H7 (cell line): ENCODE results near the gene SAP30L. TPM values are rescaled to one million over a fixed set of nuclear protein-coding genes. Genes with fewer than 3 reads are reported as not detected.

Experiments used
- DNase-seq: peaks from one replicate; pipeline ENCODE4 v3.0.0; 2012
- H3K27me3 ChIP-seq: 2 replicates; pipeline ENCODE4 v1.6.0; 2011; ENCODE audit warnings: mild to moderate bottlenecking, low read length; ENCODE audit not compliant: control insufficient read depth, insufficient read depth
- H3K36me3 ChIP-seq: replicated peaks from 2 replicates; pipeline ENCODE4 v1.5.1; 2011; ENCODE audit warnings: low read length; ENCODE audit not compliant: control insufficient read depth, insufficient read depth
- H3K4me3 ChIP-seq: 2 replicates; pipeline ENCODE4 v1.5.1; 2011; ENCODE audit warnings: low read depth, mild to moderate bottlenecking, control low read depth, low read length, moderate library complexity; ENCODE audit not compliant: insufficient read depth
- total RNA-seq: library from RNA; depleted of rRNA; stranded (reverse); fragments of >200 nt; shearing (Covaris generic); gene quantifications from 2 replicates; pipeline ENCODE4 v1.2.3, GENCODE V29; 2014

Gene SAP30L
- total RNA-seq, 1 experiment from 2014 or later: 14.3 TPM

- no peak for DNase-seq
- Histone ChIP-seq H3K4me3 (no peak overlapping the region), H3K27me3 (peaks cover 24% of the 10 kb centered on the region), H3K36me3 (no peaks in the 10 kb centered on the region)
These were observed 18.6 kb downstream of the SAP30L start for GRCh38 chr5:154464438-154464837.

GRCh38 chr5:154465169-154465568, 19.4 kb downstream of the SAP30L start:
- H3K4me3 ChIP-seq: no peak overlapping the region
- peaks cover 31% of the 10 kb centered on the region for H3K27me3 ChIP-seq
- no peak for DNase-seq
- H3K36me3 ChIP-seq: no peaks in the 10 kb centered on the region

GRCh38 chr5:154466147-154466546, 20.4 kb downstream of the SAP30L start:
- Histone ChIP-seq H3K36me3 (no peaks in the 10 kb centered on the region), H3K27me3 (peaks cover 41% of the 10 kb centered on the region), H3K4me3 (no peak overlapping the region)
- no peak for DNase-seq

- DNase-seq: no peak
- Histone ChIP-seq H3K4me3 (no peak overlapping the region), H3K27me3 (peaks cover 46% of the 10 kb centered on the region), H3K36me3 (no peaks in the 10 kb centered on the region)
These were observed 20.9 kb downstream of the SAP30L start for GRCh38 chr5:154466671-154467070.

GRCh38 chr5:154467655-154468354, 22.0 kb downstream of the SAP30L start:
- peak; percentile 92 for DNase-seq
- H3K36me3 ChIP-seq: no peaks in the 10 kb centered on the region
- H3K4me3 ChIP-seq: no peak overlapping the region
- peaks cover 58% of the 10 kb centered on the region for H3K27me3 ChIP-seq

- Histone ChIP-seq H3K27me3 (peaks cover 81% of the 10 kb centered on the region), H3K36me3 (no peaks in the 10 kb centered on the region), H3K4me3 (no peak overlapping the region)
- no peak for DNase-seq
These were observed 24.3 kb downstream of the SAP30L start for GRCh38 chr5:154470137-154470536.

- peaks cover 89% of the 10 kb centered on the region for H3K27me3 ChIP-seq
- DNase-seq: no peak
- H3K36me3 ChIP-seq: no peaks in the 10 kb centered on the region
- H3K4me3 ChIP-seq: no peak overlapping the region
These were observed 25.4 kb downstream of the SAP30L start for GRCh38 chr5:154470947-154471870.

- H3K4me3 ChIP-seq: peak overlapping the region; percentile 16; the same call in 1 of the 2 replicates
- DNase-seq: peak; percentile 75
- H3K27me3 ChIP-seq: peaks cover 97% of the 10 kb centered on the region
- H3K36me3 ChIP-seq: no peaks in the 10 kb centered on the region
These were observed 27.2 kb downstream of the SAP30L start for GRCh38 chr5:154472871-154473580.

- no peaks in the 10 kb centered on the region for H3K36me3 ChIP-seq
- peak; percentile 86 for DNase-seq
- H3K27me3 ChIP-seq: peaks cover 99% of the 10 kb centered on the region
- H3K4me3 ChIP-seq: peak overlapping the region; percentile 16; the same call in 1 of the 2 replicates
These were observed 27.9 kb downstream of the SAP30L start for GRCh38 chr5:154473581-154474283.

GRCh38 chr5:154474396-154475334, 28.9 kb downstream of the SAP30L start:
- no peaks in the 10 kb centered on the region for H3K36me3 ChIP-seq
- no peak overlapping the region for H3K4me3 ChIP-seq
- no peak for DNase-seq
- peaks cover 99% of the 10 kb centered on the region for H3K27me3 ChIP-seq

- H3K27me3 ChIP-seq: peaks cover 99% of the 10 kb centered on the region
- H3K36me3 ChIP-seq: no peaks in the 10 kb centered on the region
- peak; percentile 74 for DNase-seq
- peak overlapping the region; percentile 13; the same call in 1 of the 2 replicates for H3K4me3 ChIP-seq
These were observed 30.0 kb downstream of the SAP30L start for GRCh38 chr5:154475591-154476353.

- peak; percentile 77 for DNase-seq
- no peaks in the 10 kb centered on the region for H3K36me3 ChIP-seq
- H3K4me3 ChIP-seq: peak overlapping the region; percentile 14; the same call in 1 of the 2 replicates
- peaks cover 99% of the 10 kb centered on the region for H3K27me3 ChIP-seq
These were observed 30.8 kb downstream of the SAP30L start for GRCh38 chr5:154476354-154477205.
